GM21367 (cell line): ENCODE results near the gene OR7G2.

Experiments
- ATAC-seq: cut with Tn5 transposase; IDR thresholded peaks from one replicate; pipeline ENCODE4 v1.9.1; 2021; ENCODE audit not compliant: unreplicated experiment

The OR7G2 gene

GRCh38 chr19:9107375-9107774, at the start of gene OR7G2:
TSS of gene OR7G2 (minus strand) at chr19:9107475. CDS start at chr19:9103243, 4,232 bp downstream.
- ATAC-seq = no peak

- no peak for ATAC-seq
Observed at GRCh38 chr19:9156304-9156703, 49.0 kb upstream of the OR7G2 start.

GRCh38 chr19:9155591-9155990, 48.3 kb upstream of the OR7G2 start:
- ATAC-seq = no peak

- no peak for ATAC-seq
Observed at GRCh38 chr19:9151367-9151766, 44.1 kb upstream of the OR7G2 start.

GRCh38 chr19:9150650-9151049, 43.4 kb upstream of the OR7G2 start:
- no peak for ATAC-seq

- no peak for ATAC-seq
Observed at GRCh38 chr19:9149997-9150396, 42.7 kb upstream of the OR7G2 start.

- no peak for ATAC-seq
Observed at GRCh38 chr19:9148697-9149096, 41.4 kb upstream of the OR7G2 start.

- ATAC-seq = no peak
Observed at GRCh38 chr19:9146882-9147281, 39.6 kb upstream of the OR7G2 start.

GRCh38 chr19:9144920-9145319, 37.6 kb upstream of the OR7G2 start:
- no peak for ATAC-seq

- ATAC-seq = peak; percentile 75
Observed at GRCh38 chr19:9140159-9140874, 33.0 kb upstream of the OR7G2 start, which contains the start of gene ZNF317. TSS of gene ZNF317 (plus strand) at chr19:9140397. CDS start at chr19:9156017, 15,620 bp downstream.

- ATAC-seq = peak; percentile 15
Observed at GRCh38 chr19:9139609-9140158, 32.4 kb upstream of the OR7G2 start.

GRCh38 chr19:9132422-9132821, 25.1 kb upstream of the OR7G2 start:
- no peak for ATAC-seq

- ATAC-seq = no peak
Observed at GRCh38 chr19:9130965-9131364, 23.7 kb upstream of the OR7G2 start.

- ATAC-seq = no peak
Observed at GRCh38 chr19:9128171-9128570, 20.9 kb upstream of the OR7G2 start.

- no peak for ATAC-seq
Observed at GRCh38 chr19:9126900-9127405, 19.7 kb upstream of the OR7G2 start, which contains the start of gene OR7G3. TSS of gene OR7G3 (minus strand) at chr19:9126950. CDS start at chr19:9126950, 0 bp downstream.

- ATAC-seq = no peak
Observed at GRCh38 chr19:9116547-9116946, 9.3 kb upstream of the OR7G2 start.

GRCh38 chr19:9115307-9115813, 8.1 kb upstream of the OR7G2 start, which contains the start of gene OR7G1:
TSS of gene OR7G1 (minus strand) at chr19:9115763. CDS start at chr19:9115763, 0 bp downstream.
- ATAC-seq = no peak

GRCh38 chr19:9109959-9110358, 2.7 kb upstream of the OR7G2 start:
- ATAC-seq = no peak

GRCh38 chr19:9086761-9087160, 20.5 kb downstream of the OR7G2 start, which contains the start of gene OR1M1:
TSS of gene OR1M1 (plus strand) at chr19:9087061. CDS start at chr19:9093245, 6,184 bp downstream.
- no peak for ATAC-seq

- no peak for ATAC-seq
Observed at GRCh38 chr19:9078651-9079050, 28.6 kb downstream of the OR7G2 start.

GRCh38 chr19:9076901-9077300, 30.4 kb downstream of the OR7G2 start:
- ATAC-seq = no peak
